GM18499 (cell line): ENCODE data around the gene CD300H.
A peak's percentile ranks its signal among the peaks of the same experiment; 100 is the strongest.
"Not testable (repeated sequence)": the region's sequence is repeated elsewhere in the genome, so short reads cannot be mapped to it uniquely, and the experiment has no call there.

Experiments
- ATAC-seq: cut with Tn5 transposase; IDR thresholded peaks from one replicate; pipeline ENCODE4 v1.9.1; 2021; ENCODE audit warnings: moderate number of reproducible peaks; ENCODE audit not compliant: insufficient read depth, unreplicated experiment

CD300H gene

DNA sequence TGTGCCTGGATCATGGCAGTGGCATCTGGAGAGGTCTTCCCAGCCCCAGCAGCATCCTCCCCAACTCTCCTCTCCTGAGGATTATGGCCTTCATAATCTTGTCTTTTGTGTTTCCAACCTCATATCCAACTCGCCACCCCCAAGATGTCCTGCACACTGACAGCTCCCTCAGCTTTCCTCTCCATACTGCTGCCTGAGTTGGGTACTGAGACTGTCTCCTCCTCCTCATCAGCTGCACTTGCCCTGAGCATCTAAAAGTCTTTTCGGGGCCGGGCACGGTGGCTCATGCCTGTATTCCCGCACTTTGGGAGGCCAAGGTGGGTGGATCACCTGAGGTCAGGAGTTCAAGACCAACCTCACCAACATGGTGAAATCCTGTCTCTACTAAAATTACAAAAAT, 38.1 kb downstream of the CD300H start:
- ATAC-seq: no peak

DNA sequence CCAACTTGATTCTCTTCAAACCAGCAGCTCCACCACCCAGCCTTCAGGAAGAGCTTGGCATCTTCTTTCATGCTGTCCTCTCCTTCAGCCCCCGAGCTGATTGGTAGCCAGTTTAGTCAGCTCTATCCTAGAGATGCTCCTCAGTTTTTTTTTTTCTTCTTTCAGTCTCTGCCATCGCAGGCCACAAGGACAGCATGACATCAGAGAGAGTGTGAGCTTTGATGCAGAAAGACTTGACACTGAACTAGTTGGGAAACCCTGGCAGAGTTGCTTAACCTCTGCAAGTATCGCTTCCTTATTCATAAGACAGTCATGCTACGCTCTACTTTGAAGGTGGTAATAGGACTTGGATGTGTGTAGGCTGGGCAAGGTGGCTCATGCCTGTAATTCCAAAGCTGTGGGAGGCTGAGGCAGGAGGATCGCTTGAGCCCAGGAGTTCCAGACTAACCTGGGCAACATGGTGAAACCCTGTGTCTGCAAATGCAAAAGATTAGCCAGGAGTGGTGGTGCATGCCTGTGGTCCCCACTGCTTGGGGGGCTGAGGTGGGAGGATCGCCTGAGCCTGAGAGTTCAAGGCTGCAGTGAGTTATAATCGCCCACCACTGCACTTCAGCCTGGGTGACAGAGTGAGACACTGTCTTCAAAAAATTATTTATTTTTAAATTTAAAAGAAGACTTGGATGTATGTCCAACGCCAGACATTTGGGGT, 38.7 kb downstream of the CD300H start:
- peak; percentile 91 for ATAC-seq

DNA sequence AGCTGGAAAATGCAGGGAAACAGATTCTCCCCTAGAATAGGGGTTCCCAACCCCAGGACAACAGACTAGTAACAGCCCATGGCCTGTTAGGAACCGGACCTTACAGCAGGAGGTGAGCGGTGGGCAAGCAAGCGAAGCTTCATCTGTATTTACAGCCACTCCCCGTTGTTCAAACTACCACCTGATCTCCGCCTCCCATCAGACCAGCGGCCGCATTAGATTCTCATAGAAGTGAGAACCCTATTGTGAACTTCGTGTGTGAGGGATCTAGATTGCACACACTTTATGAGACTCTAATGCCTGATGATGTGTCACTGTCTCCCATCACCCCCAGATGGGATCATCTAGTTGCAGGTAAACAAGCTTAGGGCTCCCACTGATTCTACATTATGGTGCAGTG, 39.6 kb downstream of the CD300H start:
- ATAC-seq: no peak

DNA sequence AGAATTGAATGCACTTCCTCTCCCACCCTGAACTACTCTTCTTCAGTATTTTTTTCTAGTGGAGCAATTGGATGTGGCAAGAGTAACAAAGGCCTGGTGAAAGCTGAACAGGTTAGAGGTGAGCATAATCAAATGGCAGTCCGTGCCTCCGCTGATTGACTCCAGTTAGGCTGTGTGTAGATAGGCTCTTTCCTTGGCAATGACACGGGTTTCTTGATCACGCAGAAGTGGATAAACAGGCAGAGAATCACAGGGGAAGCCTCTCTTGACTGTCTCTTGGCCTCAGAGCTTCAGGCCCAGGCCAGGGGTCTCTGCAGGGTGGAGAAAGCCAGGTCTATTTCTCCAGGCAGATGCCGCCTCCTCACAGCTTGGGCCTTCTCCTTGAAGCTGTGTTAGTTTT, 40.2 kb downstream of the CD300H start:
- ATAC-seq: no peak

DNA sequence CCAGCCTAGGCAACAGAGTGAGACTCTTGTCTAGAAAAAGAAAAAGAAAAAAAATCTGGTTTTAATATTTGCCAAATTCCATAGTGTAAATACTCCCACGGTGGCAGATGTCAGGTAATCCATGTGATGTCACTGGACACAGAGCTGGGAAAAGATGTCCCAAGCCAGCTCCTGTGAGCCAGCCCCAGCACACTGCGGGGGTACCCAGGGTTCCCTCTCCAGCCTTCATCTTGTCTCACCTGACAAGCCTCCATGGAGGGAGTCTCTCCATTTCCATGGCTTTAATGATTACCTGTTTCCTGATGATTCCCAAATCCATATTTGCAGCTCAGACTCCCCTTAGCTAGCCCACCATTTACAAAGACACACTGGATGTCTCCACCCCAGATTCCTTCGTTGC, 40.6 kb downstream of the CD300H start:
- no peak for ATAC-seq

DNA sequence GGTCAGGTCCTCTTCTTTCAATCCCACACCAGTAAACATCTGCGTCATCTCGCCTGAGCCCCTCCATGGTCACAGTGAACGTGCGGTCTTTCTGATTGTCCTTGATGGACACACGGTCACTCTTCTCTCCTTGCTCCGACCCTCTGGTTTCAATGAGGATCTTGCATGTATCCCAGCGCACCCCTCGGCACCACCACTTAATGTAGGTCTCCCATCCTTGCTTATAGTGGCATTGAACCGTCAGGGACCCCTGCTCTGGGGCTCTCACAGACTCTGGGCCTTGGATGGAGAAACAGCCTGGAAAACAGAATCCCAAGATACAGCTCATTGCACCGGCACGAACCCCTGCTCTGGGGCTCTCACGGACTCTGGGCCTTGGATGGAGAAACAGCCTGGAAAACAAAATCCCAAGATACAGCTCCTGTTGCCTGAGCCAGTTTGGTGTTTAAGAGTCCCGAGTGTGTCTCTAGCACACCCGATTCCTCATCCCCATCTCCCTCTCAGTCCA, 41.5 kb downstream of the CD300H start:
- ATAC-seq: no peak

DNA sequence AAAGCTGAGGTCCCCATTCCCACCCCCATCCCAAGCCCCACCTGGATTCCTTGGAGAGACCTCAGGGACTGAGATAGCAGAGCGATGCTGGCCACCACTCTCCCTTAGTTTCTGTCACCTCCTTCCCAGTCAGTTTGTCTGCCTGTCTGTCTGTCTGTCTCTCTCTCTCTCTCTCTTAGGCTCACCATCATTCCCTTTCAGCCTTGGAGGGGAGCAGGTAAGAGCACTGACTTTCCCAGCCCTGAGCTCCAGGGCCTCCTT, 41.9 kb downstream of the CD300H start:
- ATAC-seq: no peak

DNA sequence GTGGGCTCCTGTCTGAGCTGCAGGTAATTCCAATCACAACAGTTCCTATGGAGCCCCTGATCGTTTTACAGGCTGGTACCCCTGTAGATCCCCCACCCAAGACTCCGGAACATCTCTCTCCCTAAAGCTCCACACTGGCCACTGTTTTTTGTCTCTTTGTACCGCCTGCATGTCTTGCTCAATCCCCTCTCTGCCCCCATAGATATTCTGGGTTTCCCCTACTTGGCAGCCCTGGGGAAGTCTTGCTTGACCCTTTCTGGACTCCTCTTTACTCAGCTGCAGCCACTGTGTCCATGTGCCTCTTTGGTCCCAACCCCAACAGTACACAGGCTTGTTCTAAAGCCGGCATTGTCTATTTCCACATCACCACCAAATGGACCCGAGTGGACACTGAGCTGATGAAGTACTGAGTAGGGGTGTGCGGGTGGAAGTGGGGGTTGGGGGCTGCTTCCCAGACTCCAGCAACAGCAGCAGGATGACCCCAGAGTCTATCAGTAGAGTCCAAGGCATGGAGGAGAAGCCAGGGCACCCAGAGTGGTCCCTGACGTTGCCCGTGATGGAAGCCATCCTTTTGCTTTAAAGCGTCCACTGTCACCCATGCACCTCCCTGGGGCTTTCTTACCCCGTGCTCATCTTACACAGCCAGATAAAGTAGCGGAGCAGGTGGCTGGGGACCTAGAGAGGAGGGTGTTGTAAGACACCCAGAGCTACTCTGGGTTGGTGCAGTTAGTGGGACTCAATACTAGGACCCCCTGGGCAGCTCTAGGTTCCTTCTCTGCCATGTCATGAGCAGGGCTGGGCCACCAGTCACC, 42.5 kb downstream of the CD300H start:
- no peak for ATAC-seq

DNA sequence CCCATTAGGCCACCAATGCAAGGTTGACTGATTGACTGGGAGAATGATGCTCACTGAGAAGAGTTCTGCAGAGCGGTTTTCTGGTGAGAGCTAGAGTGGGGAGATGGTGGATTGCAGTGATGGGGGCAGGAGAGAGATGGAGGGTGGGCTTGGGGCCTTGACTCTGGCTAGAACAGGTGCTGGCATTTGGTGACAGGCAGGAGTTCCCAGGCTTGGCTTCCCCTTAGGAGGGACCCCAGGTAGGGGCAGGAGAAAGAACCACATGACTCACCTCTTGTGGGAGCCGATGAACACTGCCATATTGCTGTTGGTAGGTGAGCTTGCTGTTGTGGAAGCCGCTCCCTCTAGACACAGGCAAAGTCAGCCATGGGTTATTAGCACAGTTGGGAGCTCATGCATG, 44.0 kb downstream of the CD300H start:
- no peak for ATAC-seq

DNA sequence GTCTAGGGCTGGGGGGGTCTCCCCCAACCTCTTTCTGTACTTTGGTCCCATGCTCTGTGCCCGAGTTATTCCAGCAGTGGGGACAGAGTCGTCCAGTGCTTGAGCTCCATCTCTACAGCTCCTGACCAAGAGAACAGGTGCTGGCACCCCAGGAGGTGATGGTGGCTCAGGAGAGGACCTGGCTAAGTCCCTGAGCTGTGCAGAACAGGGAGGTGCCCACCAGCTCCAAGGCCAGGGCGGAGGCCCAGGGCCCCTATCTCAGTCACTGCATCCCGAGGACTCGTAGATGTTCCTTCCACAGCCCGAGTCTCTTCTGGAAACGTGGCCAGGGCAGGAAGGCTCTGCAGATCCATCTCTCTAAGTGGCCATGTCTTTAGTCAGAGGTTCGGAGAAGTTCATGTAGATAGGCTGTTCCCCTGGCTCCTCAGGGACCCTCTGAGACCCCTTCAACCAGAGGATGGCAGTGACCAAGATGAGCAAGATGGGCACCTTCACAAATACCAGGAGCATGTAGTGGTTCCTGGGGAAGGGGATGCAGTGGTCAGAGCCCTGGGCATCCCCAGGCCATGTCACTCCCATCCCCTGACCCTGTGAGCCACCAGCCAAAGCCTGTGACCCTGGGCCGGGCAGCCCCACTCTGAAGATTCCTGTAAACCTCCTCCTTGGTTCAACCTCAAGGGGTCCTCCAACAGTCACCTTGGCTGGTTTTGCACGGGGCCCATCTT, 44.8 kb downstream of the CD300H start:
- ATAC-seq: no peak

DNA sequence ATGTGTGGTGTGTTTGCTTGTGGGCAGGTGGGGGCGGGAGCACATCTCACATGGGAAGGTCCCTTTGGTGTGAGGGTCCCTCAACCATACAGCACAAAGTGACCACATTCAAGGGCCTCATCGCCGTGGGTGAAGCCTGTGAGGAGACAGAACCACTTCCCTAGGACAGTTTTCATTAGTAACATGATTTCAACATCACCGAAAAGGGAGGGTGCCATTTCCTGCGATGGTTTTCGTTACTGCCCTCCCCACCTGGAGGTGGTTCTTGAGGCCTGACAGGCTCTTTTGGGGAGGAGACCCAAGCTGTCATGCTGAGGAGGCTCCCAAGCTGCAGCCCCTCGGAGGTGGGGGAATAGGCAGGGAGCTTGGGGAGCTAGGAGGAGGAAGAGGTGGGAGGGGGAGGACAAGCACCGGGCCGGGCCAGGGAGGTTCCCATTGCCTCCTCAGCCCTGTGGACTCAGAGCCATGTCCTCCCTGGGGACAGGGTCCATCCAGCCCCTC, 45.6 kb downstream of the CD300H start:
- no peak for ATAC-seq

DNA sequence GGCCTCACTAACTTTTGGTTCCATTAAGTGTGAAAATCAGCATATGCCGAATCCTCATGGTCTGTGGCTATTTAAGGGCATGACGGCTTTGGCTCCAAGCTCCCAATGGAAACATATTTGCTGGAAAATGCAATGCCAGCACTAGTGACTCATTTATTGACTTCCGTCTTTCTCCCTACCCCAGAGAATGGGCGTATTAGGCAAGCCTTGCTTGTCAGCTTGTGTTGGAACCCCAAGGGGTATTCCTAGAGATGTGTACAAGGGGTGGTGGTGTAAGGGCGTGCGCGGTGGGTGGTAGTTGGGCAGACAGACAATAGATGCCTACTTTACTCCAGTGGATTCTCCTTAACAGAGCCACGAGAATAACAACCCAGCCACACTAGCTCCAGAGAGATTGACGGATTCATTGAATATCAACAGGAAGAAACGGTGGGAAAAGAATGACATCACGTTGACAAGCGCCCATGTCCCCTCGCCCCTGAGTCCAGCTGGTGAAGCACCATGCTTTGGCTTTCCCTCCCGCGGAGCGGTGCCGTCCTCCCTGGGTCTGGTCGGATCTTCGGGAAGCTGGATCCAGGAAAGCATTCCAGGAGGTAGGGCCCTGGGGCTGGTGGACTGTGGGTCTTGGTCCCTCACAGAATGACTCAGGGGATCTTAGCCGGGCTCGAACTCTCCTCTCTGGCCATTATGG, 46.4 kb downstream of the CD300H start:
- no peak for ATAC-seq

DNA sequence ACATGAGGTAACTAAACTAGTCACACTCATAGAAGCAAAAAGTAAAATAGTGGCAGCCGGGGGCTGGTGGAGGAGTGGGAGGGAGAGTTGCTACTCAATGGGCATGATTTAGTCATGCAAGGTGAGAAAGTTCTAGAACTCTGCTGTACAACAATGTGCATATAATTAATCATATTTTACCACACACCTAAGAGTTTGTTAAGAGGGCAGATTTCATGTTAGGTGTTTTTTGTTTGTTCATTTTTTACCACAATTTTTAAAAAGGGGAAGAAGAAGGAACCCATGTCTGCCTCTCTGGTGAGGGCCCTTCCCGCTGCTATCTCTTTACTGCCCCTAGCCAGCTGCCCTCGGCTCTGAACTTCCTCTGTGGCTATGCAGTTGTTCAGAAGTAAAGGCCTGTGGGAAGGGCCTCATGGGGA, 47.3 kb downstream of the CD300H start:
- no peak for ATAC-seq

DNA sequence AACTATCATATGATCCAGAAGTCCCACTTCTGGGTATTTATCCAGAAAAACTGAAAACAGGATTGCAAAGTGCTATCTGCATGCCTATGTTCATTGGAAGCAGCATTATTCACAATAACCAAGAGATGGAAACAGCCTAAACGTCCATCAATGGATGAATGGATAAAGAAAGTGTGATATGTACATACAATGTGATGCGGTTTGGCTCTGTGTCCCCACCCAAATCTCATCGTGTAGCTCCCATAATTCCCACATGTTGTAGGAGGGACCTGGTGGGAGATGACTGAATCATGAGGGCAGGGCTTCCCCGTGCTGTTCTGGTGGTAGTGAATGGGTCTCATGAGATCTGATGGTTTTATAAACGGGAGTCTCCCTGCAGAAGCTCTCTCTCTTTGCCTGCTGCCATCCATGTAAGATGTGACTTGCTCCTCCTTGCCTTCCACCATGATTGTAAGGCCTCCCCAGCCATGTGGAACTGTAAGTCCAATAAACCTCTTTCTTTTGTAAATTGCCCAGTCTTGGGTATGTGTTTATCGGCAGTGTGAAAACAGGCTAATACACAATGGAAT, 48.8 kb downstream of the CD300H start:
- not testable (repeated sequence) for ATAC-seq

DNA sequence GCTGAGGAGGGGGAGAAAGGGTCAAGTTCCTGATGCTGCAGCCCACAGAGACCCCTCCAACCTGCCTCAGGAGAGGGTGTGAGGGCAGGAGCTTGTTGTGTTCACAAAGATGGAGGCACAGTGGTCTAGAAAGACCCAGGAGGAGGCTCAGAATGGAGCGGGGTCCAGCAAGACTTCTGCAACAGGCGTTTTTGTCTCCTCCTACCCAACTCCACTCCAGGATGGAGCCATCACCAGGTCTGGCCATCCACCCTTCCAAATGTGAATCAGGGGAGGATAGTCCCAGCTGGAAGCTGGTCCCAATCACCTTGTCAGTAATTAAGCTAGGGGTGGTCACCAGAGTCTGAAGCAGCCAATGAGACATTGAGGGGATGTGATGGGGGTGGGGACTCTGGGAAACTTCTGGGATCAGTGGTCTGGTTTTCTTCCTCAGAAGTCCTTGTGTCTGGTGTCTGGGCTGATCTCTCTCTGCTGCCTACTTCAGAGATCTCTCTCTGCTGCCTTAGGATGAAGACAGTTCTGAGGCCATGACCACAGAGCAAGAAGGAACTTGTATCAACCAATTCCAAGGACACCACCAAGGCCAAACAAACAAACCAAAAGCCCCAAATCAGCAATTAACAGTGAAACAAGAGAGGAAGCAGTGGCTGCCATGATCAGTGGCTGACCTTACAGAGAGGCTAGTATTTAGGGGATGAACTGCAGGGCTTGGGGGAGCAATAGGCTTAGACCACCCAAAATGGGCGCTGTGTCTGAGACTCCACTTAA, 50.6 kb downstream of the CD300H start:
- ATAC-seq: no peak

DNA sequence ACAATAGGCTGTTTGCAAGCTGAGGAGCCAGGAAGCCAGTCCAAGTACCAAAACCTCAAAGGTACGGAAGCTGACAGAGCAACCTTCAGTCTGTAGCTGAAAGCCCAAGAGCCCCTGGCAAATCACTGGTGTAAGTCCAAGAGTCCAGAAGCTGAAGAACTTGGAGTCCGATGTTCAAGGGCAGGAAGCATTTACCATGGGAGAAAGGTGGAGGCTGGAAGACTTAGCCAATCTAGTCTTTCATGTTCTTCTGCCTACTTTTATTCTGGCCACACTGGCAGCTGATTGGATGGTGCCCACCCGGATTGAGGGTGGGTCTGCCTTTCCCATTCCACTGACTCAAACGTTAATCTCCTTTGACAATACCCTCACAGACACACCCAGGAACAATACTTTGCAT, 51.4 kb downstream of the CD300H start:
- ATAC-seq: no peak

DNA sequence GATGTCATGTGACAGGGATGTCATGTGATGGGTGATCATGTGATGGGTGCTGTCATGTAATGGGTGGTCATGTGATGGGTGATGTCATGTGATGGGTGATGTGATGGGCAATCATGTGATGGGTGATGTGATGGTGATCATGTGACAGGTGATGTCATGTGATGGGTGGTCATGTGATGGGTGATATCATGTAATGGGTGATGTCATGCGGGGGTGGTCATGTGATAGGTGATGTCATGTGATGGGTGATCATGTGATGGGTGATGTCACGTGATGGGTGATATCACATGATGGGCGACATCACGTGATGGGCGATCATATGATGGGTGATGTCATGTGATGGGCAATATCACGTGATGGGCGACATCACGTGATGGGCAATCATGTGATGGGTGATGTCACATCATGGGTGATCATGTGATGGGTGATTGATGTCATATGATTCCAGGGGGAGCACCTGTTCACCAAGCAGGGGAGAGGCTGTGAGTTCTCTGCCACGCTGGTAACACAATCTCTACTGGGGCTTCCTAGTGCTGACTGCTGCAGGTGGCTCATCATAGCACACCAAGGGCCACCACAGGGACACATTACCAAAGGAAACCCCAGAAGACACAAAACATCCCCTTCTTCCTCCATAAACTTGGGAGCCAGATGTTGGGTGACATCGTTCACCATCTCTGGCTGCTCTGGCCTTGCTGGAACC, 52.5 kb downstream of the CD300H start:
- no peak for ATAC-seq

DNA sequence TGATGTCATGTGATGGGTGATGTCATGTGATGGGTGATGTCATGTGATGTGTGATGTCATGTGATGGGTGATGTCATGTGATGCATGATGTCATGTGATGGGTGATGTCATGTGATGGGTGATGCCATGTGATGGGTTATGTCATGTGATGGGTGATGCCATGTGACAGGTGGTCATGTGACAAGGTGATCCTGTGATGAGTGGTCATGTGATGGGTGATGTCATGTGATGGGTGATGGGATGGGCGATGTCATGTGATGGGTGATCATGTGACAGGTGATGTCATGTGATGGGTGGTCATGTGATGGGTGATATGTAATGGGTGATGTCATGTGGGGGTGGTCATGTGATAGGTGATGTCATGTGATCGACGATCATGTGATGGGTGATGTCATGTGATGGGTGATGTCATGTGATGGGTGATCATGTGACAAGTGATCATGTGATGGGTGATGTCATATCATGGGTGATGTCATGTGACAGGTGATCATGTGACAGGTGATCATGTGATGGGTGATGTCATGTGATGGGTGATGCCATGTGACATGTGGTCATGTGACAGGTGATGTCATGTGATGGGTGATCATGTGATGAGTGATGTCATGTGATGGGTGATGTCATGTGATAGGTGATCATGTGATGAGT, 53.2 kb downstream of the CD300H start:
- no peak for ATAC-seq
